GM12878 (cell line): ENCODE results near the gene FRAS1.

ENCODE experiments used
- BMI1 ChIP-seq: fragments of 450-650 bp; IDR thresholded peaks from 2 replicates; pipeline ENCODE4 v1.6.1; 2016; ENCODE audit warnings: mild to moderate bottlenecking, moderate library complexity, borderline replicate concordance
- CBX5 ChIP-seq: sonication (generic); IDR thresholded peaks from 2 replicates; pipeline ENCODE4 v1.6.1; 2016; ENCODE audit warnings: low read depth, moderate library complexity, mild to moderate bottlenecking, inconsistent platforms
- EZH2 ChIP-seq: IDR thresholded peaks from 2 replicates; pipeline ENCODE4 v1.6.1; 2012; ENCODE audit warnings: low read depth, mild to moderate bottlenecking, control low read depth, inconsistent platforms, low read length, borderline replicate concordance; ENCODE audit not compliant: control insufficient read depth
- POLR2AphosphoS2 ChIP-seq: IDR thresholded peaks from 2 replicates; pipeline ENCODE4 v1.6.1; 2011; ENCODE audit warnings: low read depth, mild to moderate bottlenecking, low read length, improper control_type of control experiment, moderate library complexity
- POLR2AphosphoS5 ChIP-seq: IDR thresholded peaks from 2 replicates; pipeline ENCODE4 v1.6.1; 2011; ENCODE audit warnings: mild to moderate bottlenecking, low read length, inconsistent platforms
- RBBP5 ChIP-seq: fragments of 200-600 bp; sonication (generic); conservative IDR thresholded peaks from 2 replicates; pipeline ENCODE4 v1.6.1; 2016
- SIN3A ChIP-seq: IDR thresholded peaks from 2 replicates; pipeline ENCODE4 v1.6.1; 2012; ENCODE audit warnings: low read depth, low read length, improper control_type of control experiment
- TAF1 ChIP-seq: IDR thresholded peaks from 2 replicates; pipeline ENCODE4 v1.6.1; 2011; ENCODE audit warnings: mild to moderate bottlenecking, low read depth, low read length, borderline replicate concordance
- TARDBP ChIP-seq: IDR thresholded peaks from 2 replicates; pipeline ENCODE4 v1.6.1; 2016; ENCODE audit warnings: borderline replicate concordance
- ZNF24 ChIP-seq: fragments of 450-650 bp; IDR thresholded peaks from 2 replicates; pipeline ENCODE4 v1.6.1; 2017; ENCODE audit warnings: antibody characterized with exemption, mild to moderate bottlenecking
- TF ChIP-seq, protein P1 (sequence below): IDR thresholded peaks from 2 replicates; pipeline ENCODE4 v1.6.1; 2011; ENCODE audit warnings: low read depth, low read length, improper control_type of control experiment, borderline replicate concordance
- TF ChIP-seq, protein P2 (sequence below): IDR thresholded peaks from 2 replicates; pipeline ENCODE4 v1.6.1; 2011; ENCODE audit warnings: mild to moderate bottlenecking, low read depth, low read length, moderate library complexity; ENCODE audit not compliant: insufficient replicate concordance
- TF ChIP-seq, protein P3 (sequence below), 3 experiments: IDR thresholded peaks in 2 of 3; conservative IDR thresholded peaks in 1 of 3; 2 replicates each; pipeline ENCODE4 v1.5.1; 2011; ENCODE audit warnings: low read depth in 3 of 3, low read length in 3 of 3, mild to moderate bottlenecking in 3 of 3, control low read depth in 2 of 3, moderate library complexity in 2 of 3, inconsistent platforms in 1 of 3, mixed read lengths in 1 of 3; ENCODE audit not compliant: control insufficient read depth in 2 of 3, insufficient read depth in 1 of 3; ENCODE audit errors: extremely low read depth in 1 of 3
- TF ChIP-seq, protein P4 (sequence below): fragments of 450-650 bp; IDR thresholded peaks from 2 replicates; pipeline ENCODE4 v1.6.1; 2016; ENCODE audit warnings: mild to moderate bottlenecking

DNA sequence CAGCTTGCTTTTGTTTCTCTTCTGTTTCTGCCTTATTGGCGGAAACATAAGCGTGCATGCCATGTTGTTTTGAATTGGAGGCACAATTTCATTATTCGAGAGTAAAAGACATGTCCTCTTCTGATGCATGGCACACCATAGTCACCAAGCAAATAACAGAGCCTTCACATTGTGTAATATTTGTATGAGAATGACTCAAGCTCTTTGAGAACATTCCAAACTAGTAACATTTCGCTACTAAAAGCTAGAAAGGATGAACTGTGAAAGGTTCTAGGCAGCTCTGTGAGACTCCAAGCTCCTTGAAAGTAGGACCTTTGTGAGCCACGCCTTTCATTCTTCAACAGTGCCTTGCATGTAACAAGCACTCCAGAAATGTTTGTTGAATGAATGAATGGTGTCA, 485.2 kb downstream of the FRAS1 start:
- TF ChIP-seq POLR2AphosphoS5 (no peak), CBX5 (no peak), BMI1 (no peak), TAF1 (no peak), POLR2AphosphoS2 (no peak), SIN3A (no peak), ZNF24 (no peak), RBBP5 (no peak), EZH2 (no peak), TARDBP (no peak)
- TF ChIP-seq, protein P1, sequence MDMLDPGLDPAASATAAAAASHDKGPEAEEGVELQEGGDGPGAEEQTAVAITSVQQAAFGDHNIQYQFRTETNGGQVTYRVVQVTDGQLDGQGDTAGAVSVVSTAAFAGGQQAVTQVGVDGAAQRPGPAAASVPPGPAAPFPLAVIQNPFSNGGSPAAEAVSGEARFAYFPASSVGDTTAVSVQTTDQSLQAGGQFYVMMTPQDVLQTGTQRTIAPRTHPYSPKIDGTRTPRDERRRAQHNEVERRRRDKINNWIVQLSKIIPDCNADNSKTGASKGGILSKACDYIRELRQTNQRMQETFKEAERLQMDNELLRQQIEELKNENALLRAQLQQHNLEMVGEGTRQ, result no peak
- TF ChIP-seq, protein P2, sequence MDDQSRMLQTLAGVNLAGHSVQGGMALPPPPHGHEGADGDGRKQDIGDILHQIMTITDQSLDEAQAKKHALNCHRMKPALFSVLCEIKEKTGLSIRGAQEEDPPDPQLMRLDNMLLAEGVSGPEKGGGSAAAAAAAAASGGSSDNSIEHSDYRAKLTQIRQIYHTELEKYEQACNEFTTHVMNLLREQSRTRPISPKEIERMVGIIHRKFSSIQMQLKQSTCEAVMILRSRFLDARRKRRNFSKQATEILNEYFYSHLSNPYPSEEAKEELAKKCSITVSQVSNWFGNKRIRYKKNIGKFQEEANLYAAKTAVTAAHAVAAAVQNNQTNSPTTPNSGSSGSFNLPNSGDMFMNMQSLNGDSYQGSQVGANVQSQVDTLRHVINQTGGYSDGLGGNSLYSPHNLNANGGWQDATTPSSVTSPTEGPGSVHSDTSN, result no peak
- TF ChIP-seq, protein P3, sequence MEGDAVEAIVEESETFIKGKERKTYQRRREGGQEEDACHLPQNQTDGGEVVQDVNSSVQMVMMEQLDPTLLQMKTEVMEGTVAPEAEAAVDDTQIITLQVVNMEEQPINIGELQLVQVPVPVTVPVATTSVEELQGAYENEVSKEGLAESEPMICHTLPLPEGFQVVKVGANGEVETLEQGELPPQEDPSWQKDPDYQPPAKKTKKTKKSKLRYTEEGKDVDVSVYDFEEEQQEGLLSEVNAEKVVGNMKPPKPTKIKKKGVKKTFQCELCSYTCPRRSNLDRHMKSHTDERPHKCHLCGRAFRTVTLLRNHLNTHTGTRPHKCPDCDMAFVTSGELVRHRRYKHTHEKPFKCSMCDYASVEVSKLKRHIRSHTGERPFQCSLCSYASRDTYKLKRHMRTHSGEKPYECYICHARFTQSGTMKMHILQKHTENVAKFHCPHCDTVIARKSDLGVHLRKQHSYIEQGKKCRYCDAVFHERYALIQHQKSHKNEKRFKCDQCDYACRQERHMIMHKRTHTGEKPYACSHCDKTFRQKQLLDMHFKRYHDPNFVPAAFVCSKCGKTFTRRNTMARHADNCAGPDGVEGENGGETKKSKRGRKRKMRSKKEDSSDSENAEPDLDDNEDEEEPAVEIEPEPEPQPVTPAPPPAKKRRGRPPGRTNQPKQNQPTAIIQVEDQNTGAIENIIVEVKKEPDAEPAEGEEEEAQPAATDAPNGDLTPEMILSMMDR (IDR thresholded peaks at IDR 0.05 in 2 of 3, conservative IDR thresholded peaks at IDR 0.05 in 1 of 3; ENCODE audit: control insufficient read depth in 2 of 3, extremely low read depth in 1 of 3, insufficient read depth in 1 of 3, low read depth in 3 of 3, low read length in 3 of 3), result no peak
- TF ChIP-seq, protein P4, sequence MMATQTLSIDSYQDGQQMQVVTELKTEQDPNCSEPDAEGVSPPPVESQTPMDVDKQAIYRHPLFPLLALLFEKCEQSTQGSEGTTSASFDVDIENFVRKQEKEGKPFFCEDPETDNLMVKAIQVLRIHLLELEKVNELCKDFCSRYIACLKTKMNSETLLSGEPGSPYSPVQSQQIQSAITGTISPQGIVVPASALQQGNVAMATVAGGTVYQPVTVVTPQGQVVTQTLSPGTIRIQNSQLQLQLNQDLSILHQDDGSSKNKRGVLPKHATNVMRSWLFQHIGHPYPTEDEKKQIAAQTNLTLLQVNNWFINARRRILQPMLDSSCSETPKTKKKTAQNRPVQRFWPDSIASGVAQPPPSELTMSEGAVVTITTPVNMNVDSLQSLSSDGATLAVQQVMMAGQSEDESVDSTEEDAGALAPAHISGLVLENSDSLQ, result no peak
